Mesenchymal stem cell (in vitro differentiated cells and primary cell): ENCODE measurements around the gene PDE3B.

Experiments
- DNase-seq: peaks from one replicate; pipeline ENCODE4 v3.0.0-alpha.2; 2013
- H2AFZ ChIP-seq: one replicate; pipeline ENCODE4 v1.6.1; 2013; ENCODE audit warnings: low read depth, mild to moderate bottlenecking, control low read depth, inconsistent platforms, low read length, moderate library complexity
- H2AK5ac ChIP-seq: 2 replicates; pipeline ENCODE4 v1.6.1; 2013; ENCODE audit warnings: low read length, moderate library complexity, mild to moderate bottlenecking, inconsistent platforms; ENCODE audit not compliant: severe bottlenecking
- H2BK120ac ChIP-seq: one replicate; pipeline ENCODE4 v1.6.1; 2013; ENCODE audit warnings: low read depth, mild to moderate bottlenecking, inconsistent platforms, low read length, moderate library complexity
- H2BK12ac ChIP-seq, 2 experiments: one replicate each; pipeline ENCODE4 v1.6.1; 2013; ENCODE audit warnings: inconsistent platforms in 2 of 2, low read length in 2 of 2, mild to moderate bottlenecking in 2 of 2, moderate library complexity in 2 of 2, control low read depth in 1 of 2
- H2BK15ac ChIP-seq: one replicate; pipeline ENCODE4 v1.6.1; 2013; ENCODE audit warnings: mild to moderate bottlenecking, low read depth, inconsistent platforms; ENCODE audit not compliant: poor library complexity, severe bottlenecking
- H2BK5ac ChIP-seq: 2 replicates; pipeline ENCODE4 v1.6.1; 2013; ENCODE audit warnings: low read depth, mild to moderate bottlenecking, low read length, control low read depth, inconsistent platforms; ENCODE audit not compliant: poor library complexity, severe bottlenecking
- H3K14ac ChIP-seq, 2 experiments: one replicate each; pipeline ENCODE4 v1.6.1; 2013; ENCODE audit warnings: inconsistent platforms in 2 of 2, low read length in 2 of 2, control low read depth in 1 of 2, mild to moderate bottlenecking in 1 of 2, moderate library complexity in 1 of 2
- H3K18ac ChIP-seq, 2 experiments: one replicate each; pipeline ENCODE4 v1.6.1; 2013; ENCODE audit warnings: inconsistent platforms in 2 of 2, low read length in 2 of 2, control low read depth in 1 of 2, low read depth in 1 of 2, mild to moderate bottlenecking in 1 of 2
- H3K23ac ChIP-seq, 2 experiments: one replicate each; pipeline ENCODE4 v1.6.1; 2013; ENCODE audit warnings: inconsistent platforms in 2 of 2, low read length in 2 of 2, mild to moderate bottlenecking in 2 of 2, moderate library complexity in 2 of 2, control low read depth in 1 of 2
- H3K27ac ChIP-seq: 2 replicates; pipeline ENCODE4 v1.5.1; 2013; ENCODE audit warnings: mild to moderate bottlenecking, moderate library complexity, low read length, control low read depth, inconsistent platforms; ENCODE audit not compliant: poor library complexity, severe bottlenecking
- H3K27me3 ChIP-seq, 2 experiments: 2 replicates each; pipeline versions ENCODE4 v1.6.1 to v1.7.0; 2013; ENCODE audit warnings: low read length in 2 of 2, mild to moderate bottlenecking in 2 of 2, moderate library complexity in 2 of 2, control low read depth in 1 of 2, inconsistent platforms in 1 of 2; ENCODE audit not compliant: control insufficient read depth in 1 of 2, insufficient read depth in 1 of 2
- H3K36me3 ChIP-seq, 2 experiments: 2 replicates each; pipeline versions ENCODE4 v1.6.1 to v1.7.0; 2013; ENCODE audit warnings: low read length in 2 of 2, control low read depth in 1 of 2, inconsistent platforms in 1 of 2, low read depth in 1 of 2, mild to moderate bottlenecking in 1 of 2; ENCODE audit not compliant: insufficient read depth in 2 of 2, control insufficient read depth in 1 of 2
- H3K4ac ChIP-seq, 2 experiments: one replicate each; pipeline ENCODE4 v1.6.1; 2013; ENCODE audit warnings: inconsistent platforms in 2 of 2, low read length in 2 of 2, mild to moderate bottlenecking in 2 of 2, moderate library complexity in 2 of 2, control low read depth in 1 of 2, low read depth in 1 of 2
- H3K4me1 ChIP-seq: 2 replicates; pipeline ENCODE4 v1.6.1; 2013; ENCODE audit warnings: low read depth, low read length, control low read depth; ENCODE audit not compliant: control insufficient read depth, insufficient read depth
- H3K4me2 ChIP-seq: 2 replicates; pipeline ENCODE4 v1.6.1; 2013; ENCODE audit warnings: low read length, mild to moderate bottlenecking, inconsistent platforms; ENCODE audit not compliant: poor library complexity, severe bottlenecking
- H3K4me3 ChIP-seq, 2 experiments: 2 replicates each; pipeline versions ENCODE4 v1.5.1 to v1.7.0; 2013; ENCODE audit warnings: low read length in 2 of 2, mild to moderate bottlenecking in 2 of 2, control low read depth in 1 of 2, low read depth in 1 of 2; ENCODE audit not compliant: insufficient read depth in 1 of 2
- H3K79me1 ChIP-seq: replicated peaks from 2 replicates; pipeline ENCODE4 v1.6.1; 2013; ENCODE audit warnings: mild to moderate bottlenecking, control low read depth, low read length, inconsistent platforms; ENCODE audit not compliant: poor library complexity, severe bottlenecking
- H3K9ac ChIP-seq: 2 replicates; pipeline ENCODE4 v1.7.0; 2013; ENCODE audit warnings: mild to moderate bottlenecking, low read length, moderate library complexity
- H3K9me3 ChIP-seq: 2 replicates; pipeline ENCODE4 v1.7.0; 2013; ENCODE audit warnings: mild to moderate bottlenecking, low read length; ENCODE audit not compliant: control insufficient read depth
- H4K8ac ChIP-seq: one replicate; pipeline ENCODE4 v1.6.1; 2013; ENCODE audit warnings: inconsistent platforms, mild to moderate bottlenecking, low read length, moderate library complexity
- H4K91ac ChIP-seq: one replicate; pipeline ENCODE4 v1.6.1; 2013; ENCODE audit warnings: mild to moderate bottlenecking, low read length, inconsistent platforms
- WGBS: methylation state at CpG from one replicate; pipeline ENCODE4 v1.1.7; 2013; ENCODE audit warnings: mixed read lengths; 5-methylcytosine and 5-hydroxymethylcytosine counted together

Gene PDE3B

DNA sequence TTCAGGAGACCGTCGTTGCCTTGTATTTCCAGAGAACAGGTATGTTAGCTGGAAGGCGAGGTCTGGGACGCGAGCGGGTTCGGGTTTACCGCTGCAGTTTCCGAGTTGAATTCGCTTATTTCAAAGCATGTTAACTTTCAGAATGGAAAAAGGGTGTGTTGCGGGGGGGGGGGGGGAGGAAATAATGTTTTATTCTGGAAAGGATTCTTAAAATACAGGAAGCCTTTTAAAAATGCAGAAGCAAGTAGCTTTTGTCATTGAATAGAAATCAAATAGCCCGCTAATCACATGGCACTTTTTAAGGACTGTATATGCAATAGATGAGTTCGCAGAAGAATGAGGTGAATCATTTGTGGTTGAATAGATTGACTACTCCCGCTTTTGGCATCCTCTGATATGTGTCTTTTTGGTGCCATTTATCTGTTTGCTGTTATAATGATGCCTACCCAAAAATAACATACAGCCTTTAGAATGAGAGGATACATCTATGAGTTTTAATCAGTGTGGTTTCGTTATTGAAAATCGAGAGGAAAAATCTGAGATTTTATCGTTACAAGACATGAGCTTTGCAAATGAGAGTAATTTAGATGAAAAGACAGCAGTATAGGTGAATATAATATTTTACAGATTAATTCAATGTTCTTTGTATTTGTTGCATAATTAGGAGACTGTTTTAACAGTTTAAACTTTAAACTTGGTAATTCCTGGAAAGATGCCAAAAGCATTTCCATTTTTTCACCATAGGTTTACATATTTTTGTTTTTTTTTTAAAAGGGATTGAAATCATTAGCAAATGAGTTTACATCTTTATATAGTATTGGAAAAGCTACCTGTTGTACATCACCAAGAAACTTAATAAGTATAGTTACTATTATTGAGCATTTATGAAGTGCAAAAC lies 1.7 kb downstream of the PDE3B start:
- Histone ChIP-seq H2AK5ac (no peak overlapping the region), H2BK12ac (no peak overlapping the region), H4K8ac (no peak overlapping the region), H2AFZ (no peak overlapping the region), H3K27ac (no peak overlapping the region), H3K23ac (no peak overlapping the region), H3K27me3 (peaks cover 13 to 19% of the 10 kb centered on the region in 2 experiments), H4K91ac (no peak overlapping the region), H2BK5ac (no peak overlapping the region), H3K79me1 (no peaks in the 10 kb centered on the region), H2BK15ac (no peak overlapping the region), H2BK120ac (no peak overlapping the region), H3K9ac (peak overlapping the region; percentile 71), H3K4me3 (peak overlapping the region; percentile 62 to 88), H3K18ac (no peak overlapping the region), H3K4me1 (peaks cover 17% of the 10 kb centered on the region), H3K14ac (no peak overlapping the region), H3K4ac (no peak overlapping the region), H3K36me3 (no peaks in the 10 kb centered on the region), H3K4me2 (peak overlapping the region; percentile 99), H3K9me3 (no peaks in the 10 kb centered on the region)
- peak; percentile 40 for DNase-seq
- WGBS = 12% methylated on average over 13 of the region's 17 CpGs

DNA sequence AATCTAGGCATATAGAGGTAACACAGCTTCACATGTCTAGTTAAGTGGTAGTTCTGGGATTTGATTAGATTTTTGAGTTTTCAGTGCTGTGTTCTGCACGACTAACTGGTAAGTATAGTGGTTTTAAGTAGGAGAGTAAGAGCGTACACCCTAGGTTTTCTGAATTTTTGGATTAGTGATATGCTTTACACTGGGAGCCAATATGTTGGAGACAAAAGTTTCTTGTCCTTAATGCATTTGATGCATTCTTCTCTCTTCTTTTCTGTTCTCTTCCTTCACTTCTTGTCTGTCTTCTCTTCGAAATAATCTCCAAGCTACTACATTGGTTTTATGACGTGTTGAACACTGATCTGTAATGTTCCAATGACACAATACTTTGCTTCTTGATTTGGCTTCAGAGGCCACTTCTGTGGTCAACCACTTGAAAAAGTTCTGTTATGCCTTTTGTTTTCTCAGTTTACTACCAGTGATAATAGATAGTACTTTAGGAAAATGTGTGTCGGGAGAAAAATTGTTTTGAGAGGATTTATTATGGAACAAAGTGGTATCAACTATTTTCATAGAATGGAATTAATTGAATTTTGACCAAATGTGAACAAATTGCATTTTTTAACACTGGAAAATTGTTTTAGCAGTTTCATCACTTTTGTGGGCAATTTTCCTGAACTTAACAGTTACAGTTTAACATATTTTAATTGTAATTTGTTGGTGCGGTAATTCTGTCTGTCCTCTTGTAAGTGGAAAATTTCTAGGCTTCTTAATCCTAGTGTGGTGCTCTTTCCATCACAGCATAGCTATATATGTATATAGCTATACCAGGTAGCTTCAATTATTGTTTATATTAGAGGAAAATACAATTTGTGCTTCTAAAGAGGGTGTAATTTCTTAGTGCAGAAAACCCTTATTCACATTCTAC lies 2.6 kb downstream of the PDE3B start:
- Histone ChIP-seq H2BK120ac (no peak overlapping the region), H3K27me3 (peaks cover 11 to 25% of the 10 kb centered on the region in 2 experiments), H3K23ac (no peak overlapping the region), H3K4me1 (peaks cover 17% of the 10 kb centered on the region), H3K14ac (no peak overlapping the region), H2AK5ac (no peak overlapping the region), H3K4ac (no peak overlapping the region), H3K79me1 (no peaks in the 10 kb centered on the region), H2BK15ac (no peak overlapping the region), H3K36me3 (no peaks in the 10 kb centered on the region), H2AFZ (no peak overlapping the region), H2BK5ac (no peak overlapping the region), H3K9me3 (no peaks in the 10 kb centered on the region), H4K8ac (no peak overlapping the region), H3K27ac (no peak overlapping the region), H3K9ac (no peak overlapping the region), H3K18ac (no peak overlapping the region), H3K4me3 (peak overlapping the region in 1 of 2 experiments; percentile 88), H3K4me2 (no peak overlapping the region), H2BK12ac (no peak overlapping the region), H4K91ac (no peak overlapping the region)
- peak; percentile 16 for DNase-seq
- 90% methylated on average over 3 of the region's 6 CpGs for WGBS

- H2BK15ac ChIP-seq = no peak overlapping the region
- WGBS = 84% methylated on average over 3 of the region's 3 CpGs
- no peak overlapping the region for H3K9ac ChIP-seq
- H3K4me3 ChIP-seq = no peak overlapping the region
- H3K18ac ChIP-seq = no peak overlapping the region
- H3K27me3 ChIP-seq = peaks cover 11 to 19% of the 10 kb centered on the region in 2 experiments
- no peak overlapping the region for H2AK5ac ChIP-seq
- no peaks in the 10 kb centered on the region for H3K79me1 ChIP-seq
- H2BK120ac ChIP-seq = no peak overlapping the region
- no peak overlapping the region for H3K4ac ChIP-seq
- no peaks in the 10 kb centered on the region for H3K36me3 ChIP-seq
- no peaks in the 10 kb centered on the region for H3K4me1 ChIP-seq
- H3K4me2 ChIP-seq = no peak overlapping the region
- no peak overlapping the region for H2BK12ac ChIP-seq
- no peak for DNase-seq
- no peak overlapping the region for H4K91ac ChIP-seq
- no peak overlapping the region for H2BK5ac ChIP-seq
- H3K14ac ChIP-seq = no peak overlapping the region
- H3K27ac ChIP-seq = no peak overlapping the region
- no peaks in the 10 kb centered on the region for H3K9me3 ChIP-seq
- no peak overlapping the region for H4K8ac ChIP-seq
- H2AFZ ChIP-seq = no peak overlapping the region
- no peak overlapping the region for H3K23ac ChIP-seq
These were observed 6.5 kb downstream of the PDE3B start for GRCh38 chr11:14650064-14650463.

- 94% methylated on average over 3 of the region's 3 CpGs for WGBS
- H4K8ac ChIP-seq = no peak overlapping the region
- H2BK12ac ChIP-seq = no peak overlapping the region
- H3K9ac ChIP-seq = no peak overlapping the region
- no peaks in the 10 kb centered on the region for H3K9me3 ChIP-seq
- no peak overlapping the region for H2AFZ ChIP-seq
- no peaks in the 10 kb centered on the region for H3K4me1 ChIP-seq
- no peak overlapping the region for H3K4me2 ChIP-seq
- no peak overlapping the region for H3K4ac ChIP-seq
- H3K27me3 ChIP-seq = peaks cover 0 to 9% of the 10 kb centered on the region in 2 experiments
- no peak overlapping the region for H3K27ac ChIP-seq
- no peak overlapping the region for H3K4me3 ChIP-seq
- no peak overlapping the region for H2AK5ac ChIP-seq
- no peak overlapping the region for H3K23ac ChIP-seq
- H3K14ac ChIP-seq = no peak overlapping the region
- H2BK5ac ChIP-seq = no peak overlapping the region
- H3K36me3 ChIP-seq = no peaks in the 10 kb centered on the region
- no peak overlapping the region for H2BK15ac ChIP-seq
- no peak overlapping the region for H4K91ac ChIP-seq
- H2BK120ac ChIP-seq = no peak overlapping the region
- no peak overlapping the region for H3K18ac ChIP-seq
- H3K79me1 ChIP-seq = no peaks in the 10 kb centered on the region
- DNase-seq = no peak
These were observed 9.5 kb downstream of the PDE3B start for GRCh38 chr11:14653090-14653489.
